ENCODE measurements around the gene STK32C.

DNA sequence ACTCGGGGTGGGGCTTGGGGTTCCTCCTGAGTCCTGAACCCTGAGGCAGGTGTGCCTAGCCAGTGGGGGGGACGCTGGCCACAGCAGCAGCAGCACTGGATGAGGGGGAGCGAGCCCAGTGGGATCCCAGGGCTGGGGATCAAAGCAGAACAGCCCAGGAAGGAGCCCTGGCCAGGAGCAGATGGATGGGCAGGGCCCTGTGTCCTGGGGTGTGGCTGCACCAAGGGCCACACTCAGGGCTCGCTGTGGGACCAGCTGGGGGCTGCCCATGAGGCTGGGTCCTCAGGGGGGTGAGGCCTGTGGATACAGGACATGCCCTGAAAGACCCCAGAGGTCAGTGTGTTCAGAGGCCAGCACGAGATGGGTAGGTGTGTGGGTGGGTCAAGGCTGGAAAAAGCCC is 50.9 kb downstream of the STK32C start:
- TF ChIP-seq CTCF (IDR thresholded peaks at IDR 0.05; ENCODE audit: poor library complexity, severe bottlenecking), result no peak
- no peak for TF ChIP-seq RAD21 (conservative IDR thresholded peaks at IDR 0.05)
- no peak for TF ChIP-seq TAF1 (IDR thresholded peaks at IDR 0.05; ENCODE audit: low read depth)

Data from neural cell (in vitro differentiated cells).